Measurements from ENCODE around the gene TMEM74B. TPM values are rescaled to one million over a fixed set of nuclear protein-coding genes. Genes with fewer than 3 reads are reported as not detected.

Gene TMEM74B
- total RNA-seq, 1 experiment from 2014 or later, result 0.83 TPM

- no peak overlapping the region for H3K4me3 Mint-ChIP-seq (ENCODE audit: low read depth, unreplicated experiment)
- peaks cover 46% of the 10 kb centered on the region for H3K27me3 Mint-ChIP-seq (ENCODE audit: unreplicated experiment)
- no peak for DNase-seq
- BruUV-seq (replicated peaks), result no TSS peak
- no peaks in the 10 kb centered on the region for H3K4me1 Mint-ChIP-seq (ENCODE audit: low read depth, unreplicated experiment)
- H3K27ac Mint-ChIP-seq (ENCODE audit: unreplicated experiment), result no peak overlapping the region
- intact Hi-C loops (cut with micrococcal nuclease; ENCODE audit: unreplicated experiment), result no loop called here
- no peak for TF ChIP-seq CTCF (IDR thresholded peaks at IDR 0.05; ENCODE audit: unreplicated experiment)
- no peaks in the 10 kb centered on the region for H3K36me3 Mint-ChIP-seq (ENCODE audit: insufficient read depth, unreplicated experiment)
- no peaks in the 10 kb centered on the region for H3K9me3 Mint-ChIP-seq (ENCODE audit: low read depth, unreplicated experiment)
- CTCF ChIA-PET, result no interaction called here
These were observed 11.9 kb upstream of the TMEM74B start for GRCh38 chr20:1196634-1197033.

- Mint-ChIP-seq H3K27me3 (ENCODE audit: unreplicated experiment) (peaks cover 43% of the 10 kb centered on the region), H3K9me3 (ENCODE audit: low read depth, unreplicated experiment) (no peaks in the 10 kb centered on the region), H3K4me1 (ENCODE audit: low read depth, unreplicated experiment) (no peaks in the 10 kb centered on the region), H3K36me3 (ENCODE audit: insufficient read depth, unreplicated experiment) (no peaks in the 10 kb centered on the region), H3K27ac (ENCODE audit: unreplicated experiment) (no peak overlapping the region), H3K4me3 (ENCODE audit: low read depth, unreplicated experiment) (no peak overlapping the region)
- DNase-seq, result no peak
- intact Hi-C loops (cut with micrococcal nuclease; ENCODE audit: unreplicated experiment), result no loop called here
- CTCF ChIA-PET, result no interaction called here
- no TSS peak for BruUV-seq (replicated peaks)
- TF ChIP-seq CTCF (IDR thresholded peaks at IDR 0.05; ENCODE audit: unreplicated experiment), result no peak
These were observed 10.4 kb upstream of the TMEM74B start for GRCh38 chr20:1195226-1195625.

GRCh38 chr20:1191299-1191698 lies 6.5 kb upstream of the TMEM74B start:
- H3K4me1 Mint-ChIP-seq (ENCODE audit: low read depth, unreplicated experiment), result no peaks in the 10 kb centered on the region
- TF ChIP-seq CTCF (IDR thresholded peaks at IDR 0.05; ENCODE audit: unreplicated experiment), result no peak
- CTCF ChIA-PET, result no interaction called here

DNA sequence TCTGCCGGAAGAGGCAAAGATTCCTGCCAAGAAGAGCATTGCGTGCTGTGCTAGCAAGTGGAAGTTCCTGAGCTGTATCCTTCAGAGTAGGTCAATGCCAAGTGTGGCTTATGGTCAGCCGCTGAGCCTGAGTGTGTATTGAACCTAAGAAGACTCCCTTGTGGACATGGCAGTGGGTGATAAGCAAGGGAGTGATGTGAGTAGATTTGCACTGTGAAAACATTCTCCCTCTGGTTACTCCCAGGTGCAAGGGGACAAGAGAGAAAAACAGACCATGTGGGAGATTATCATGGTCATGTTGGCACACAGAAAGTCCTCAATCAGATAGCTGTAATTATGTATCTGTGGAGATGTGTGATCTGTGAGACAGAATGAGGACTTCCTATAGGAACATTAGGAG lies 6.1 kb upstream of the TMEM74B start:
- intact Hi-C loops (cut with micrococcal nuclease; ENCODE audit: unreplicated experiment), result no loop called here
- Mint-ChIP-seq H3K27ac (ENCODE audit: unreplicated experiment) (no peak overlapping the region), H3K9me3 (ENCODE audit: low read depth, unreplicated experiment) (no peaks in the 10 kb centered on the region), H3K4me3 (ENCODE audit: low read depth, unreplicated experiment) (no peak overlapping the region), H3K27me3 (ENCODE audit: unreplicated experiment) (peaks cover 11% of the 10 kb centered on the region), H3K36me3 (ENCODE audit: insufficient read depth, unreplicated experiment) (no peaks in the 10 kb centered on the region), H3K4me1 (ENCODE audit: low read depth, unreplicated experiment) (no peaks in the 10 kb centered on the region)
- no peak for DNase-seq
- no TSS peak for BruUV-seq (replicated peaks)
- CTCF ChIA-PET, result no interaction called here
- no peak for TF ChIP-seq CTCF (IDR thresholded peaks at IDR 0.05; ENCODE audit: unreplicated experiment)

More at GRCh38 chr20:1191299-1191698, 6.5 kb upstream of the TMEM74B start:
- no peaks in the 10 kb centered on the region for H3K9me3 Mint-ChIP-seq (ENCODE audit: low read depth, unreplicated experiment)
- H3K27ac Mint-ChIP-seq (ENCODE audit: unreplicated experiment), result no peak overlapping the region
- H3K27me3 Mint-ChIP-seq (ENCODE audit: unreplicated experiment), result peaks cover 15% of the 10 kb centered on the region
- BruUV-seq (replicated peaks), result no TSS peak
- H3K4me3 Mint-ChIP-seq (ENCODE audit: low read depth, unreplicated experiment), result no peak overlapping the region
- intact Hi-C loops (cut with micrococcal nuclease; ENCODE audit: unreplicated experiment), result no loop called here
- DNase-seq, result no peak
- no peaks in the 10 kb centered on the region for H3K36me3 Mint-ChIP-seq (ENCODE audit: insufficient read depth, unreplicated experiment)
